RWPE2 (cell line): ENCODE data around the gene ERRFI1.

Experiments used
- ATAC-seq: fragments of 200-7000 bp; cut with Tn5 transposase; 3 replicates; pipeline ENCODE4 v1.9.1; 2021; ENCODE audit warnings: low read depth
- DNase-seq: peaks from one replicate; pipeline ENCODE4 v3.0.0-alpha.2; 2020; ENCODE audit warnings: low spot score
- H3K27ac ChIP-seq: fragments of 450-650 bp; 2 replicates; pipeline ENCODE4 v1.5.1; 2017; ENCODE audit warnings: mild to moderate bottlenecking; ENCODE audit not compliant: poor library complexity, severe bottlenecking
- H3K27me3 ChIP-seq: fragments of 250-450 bp; sonication (Bioruptor Pico); 2 replicates; pipeline ENCODE4 v1.5.1; 2021; ENCODE audit warnings: mild to moderate bottlenecking, moderate library complexity; ENCODE audit not compliant: insufficient read depth, poor library complexity, severe bottlenecking
- H3K36me3 ChIP-seq: fragments of 250-450 bp; sonication (Bioruptor Pico); 2 replicates; pipeline ENCODE4 v1.5.1; 2020; ENCODE audit warnings: low read depth, mild to moderate bottlenecking, moderate library complexity
- H3K4me1 ChIP-seq: fragments of 250-450 bp; sonication (Bioruptor Pico); 2 replicates; pipeline ENCODE4 v1.5.1; 2021; ENCODE audit warnings: mild to moderate bottlenecking, moderate library complexity; ENCODE audit not compliant: insufficient read depth, poor library complexity, severe bottlenecking
- H3K4me3 ChIP-seq: fragments of 250-450 bp; sonication (Bioruptor Pico); 2 replicates; pipeline ENCODE4 v1.5.1; 2021; ENCODE audit warnings: mild to moderate bottlenecking, moderate library complexity; ENCODE audit not compliant: severe bottlenecking
- H3K9me3 ChIP-seq: fragments of 250-450 bp; sonication (Bioruptor Pico); 2 replicates; pipeline ENCODE4 v1.5.1; 2021; ENCODE audit warnings: mild to moderate bottlenecking, moderate library complexity; ENCODE audit not compliant: severe bottlenecking
- CTCF ChIP-seq: fragments of 450-650 bp; IDR thresholded peaks from one replicate; pipeline ENCODE4 v1.5.1; 2017; ENCODE audit warnings: mild to moderate bottlenecking, moderate library complexity; ENCODE audit not compliant: poor library complexity, severe bottlenecking

The ERRFI1 gene

GRCh38 chr1:8003438-8004112 is 22.5 kb downstream of the ERRFI1 start:
- H3K9me3 ChIP-seq: no peaks in the 10 kb centered on the region
- TF ChIP-seq CTCF: no peak
- H3K27ac ChIP-seq: peak overlapping the region; percentile 99
- H3K4me3 ChIP-seq: no peak overlapping the region
- H3K4me1 ChIP-seq: peaks cover 32% of the 10 kb centered on the region
- H3K27me3 ChIP-seq: no peaks in the 10 kb centered on the region
- no peaks in the 10 kb centered on the region for H3K36me3 ChIP-seq
- no peak for ATAC-seq
- no peak for DNase-seq

- H3K4me1 ChIP-seq: peaks cover 32% of the 10 kb centered on the region
- no peak for DNase-seq
- peak overlapping the region; percentile 99 for H3K27ac ChIP-seq
- no peak for TF ChIP-seq CTCF
- no peaks in the 10 kb centered on the region for H3K36me3 ChIP-seq
- no peak overlapping the region for H3K4me3 ChIP-seq
- no peak for ATAC-seq
- no peaks in the 10 kb centered on the region for H3K9me3 ChIP-seq
- no peaks in the 10 kb centered on the region for H3K27me3 ChIP-seq
Measured at GRCh38 chr1:8002921-8003320, 23.2 kb downstream of the ERRFI1 start.

- DNase-seq (no peak), ATAC-seq (no peak)
- Histone ChIP-seq H3K36me3 (no peaks in the 10 kb centered on the region), H3K4me1 (peaks cover 32% of the 10 kb centered on the region), H3K9me3 (no peaks in the 10 kb centered on the region), H3K4me3 (no peak overlapping the region), H3K27ac (peak overlapping the region; percentile 99), H3K27me3 (no peaks in the 10 kb centered on the region)
- no peak for TF ChIP-seq CTCF
Measured at GRCh38 chr1:8002329-8002910, 23.7 kb downstream of the ERRFI1 start.

GRCh38 chr1:7995437-7995836 is 30.7 kb downstream of the ERRFI1 start:
- no peak overlapping the region for H3K4me3 ChIP-seq
- H3K9me3 ChIP-seq: no peaks in the 10 kb centered on the region
- no peaks in the 10 kb centered on the region for H3K27me3 ChIP-seq
- no peaks in the 10 kb centered on the region for H3K4me1 ChIP-seq
- DNase-seq (no peak), ATAC-seq (no peak)
- TF ChIP-seq CTCF: no peak
- no peak overlapping the region for H3K27ac ChIP-seq
- no peaks in the 10 kb centered on the region for H3K36me3 ChIP-seq

- Histone ChIP-seq H3K27me3 (no peaks in the 10 kb centered on the region), H3K27ac (peak overlapping the region; percentile 17), H3K9me3 (no peaks in the 10 kb centered on the region), H3K4me3 (no peak overlapping the region), H3K4me1 (no peaks in the 10 kb centered on the region), H3K36me3 (no peaks in the 10 kb centered on the region)
- TF ChIP-seq CTCF: no peak
- ATAC-seq: no peak
- DNase-seq: no peak
Measured at GRCh38 chr1:7994827-7995226, 31.3 kb downstream of the ERRFI1 start.
